Measurements from ENCODE around the gene MAP2K6.

The MAP2K6 gene

GRCh38 chr17:69528035-69528434 is 113.5 kb downstream of the MAP2K6 start:
- DNase-seq (ENCODE audit: low read depth in 2 of 2, low spot score in 1 of 2) = no peak

DNA sequence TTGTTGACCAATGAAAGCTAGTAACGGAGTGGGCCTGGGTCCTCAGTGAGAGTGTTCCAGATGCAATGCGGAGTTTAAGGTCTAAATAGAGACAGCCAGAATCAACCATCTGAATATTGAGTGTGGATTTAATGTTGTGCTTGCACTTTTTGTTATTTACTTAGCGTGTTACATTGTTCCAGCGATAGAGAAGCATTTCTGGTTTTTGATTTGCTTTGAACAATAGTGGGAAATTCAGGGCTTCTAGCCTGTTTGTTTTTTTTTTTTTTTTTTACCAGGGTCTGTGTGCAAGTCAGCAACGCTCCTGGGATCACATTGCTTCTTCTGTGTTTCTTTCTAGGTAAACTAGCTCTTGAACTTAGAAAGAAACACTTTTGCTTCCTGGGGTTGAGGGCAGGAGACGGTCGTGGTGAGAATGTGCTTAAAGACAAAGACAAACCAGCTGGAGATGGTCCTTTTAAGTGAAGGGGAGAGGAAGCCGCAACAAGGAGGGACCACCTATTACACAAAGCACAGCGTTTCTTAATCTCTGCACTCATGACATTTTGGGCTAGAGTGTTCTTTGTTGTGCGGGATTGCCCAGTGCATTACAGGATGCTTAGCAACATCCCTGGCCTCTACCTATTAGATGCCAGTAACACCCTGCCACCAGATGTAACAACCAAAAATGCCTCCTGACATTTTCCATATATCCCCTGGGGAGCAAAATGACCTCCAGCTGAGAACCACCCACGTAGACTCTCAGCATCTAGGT is 119.2 kb downstream of the MAP2K6 start:
- DNase-seq (ENCODE audit: low read depth in 2 of 2, low spot score in 1 of 2) = no peak

DNA sequence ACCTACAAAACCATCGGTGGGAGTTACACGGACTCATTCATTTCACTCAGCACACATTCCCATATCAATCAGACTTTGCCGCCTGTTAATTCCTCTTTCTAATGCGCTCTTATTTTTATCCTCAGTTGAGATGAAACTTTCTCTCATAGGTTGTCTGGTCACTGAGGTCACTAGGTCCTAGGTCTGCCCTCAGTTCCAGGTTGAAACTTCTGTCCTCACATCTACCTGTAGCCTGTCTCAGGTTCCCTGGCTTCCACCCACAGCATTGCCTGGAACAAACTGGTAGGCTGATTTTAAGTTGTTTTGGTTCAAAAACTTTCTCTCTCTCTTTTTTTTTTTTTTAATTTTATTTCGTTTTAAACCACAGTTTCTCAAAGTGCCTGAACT is 119.7 kb downstream of the MAP2K6 start:
- DNase-seq (ENCODE audit: low read depth in 2 of 2, low spot score in 1 of 2) = no peak

- DNase-seq (ENCODE audit: low read depth in 2 of 2, low spot score in 1 of 2) = no peak
Measured at GRCh38 chr17:69535016-69535570, 120.6 kb downstream of the MAP2K6 start.

DNA sequence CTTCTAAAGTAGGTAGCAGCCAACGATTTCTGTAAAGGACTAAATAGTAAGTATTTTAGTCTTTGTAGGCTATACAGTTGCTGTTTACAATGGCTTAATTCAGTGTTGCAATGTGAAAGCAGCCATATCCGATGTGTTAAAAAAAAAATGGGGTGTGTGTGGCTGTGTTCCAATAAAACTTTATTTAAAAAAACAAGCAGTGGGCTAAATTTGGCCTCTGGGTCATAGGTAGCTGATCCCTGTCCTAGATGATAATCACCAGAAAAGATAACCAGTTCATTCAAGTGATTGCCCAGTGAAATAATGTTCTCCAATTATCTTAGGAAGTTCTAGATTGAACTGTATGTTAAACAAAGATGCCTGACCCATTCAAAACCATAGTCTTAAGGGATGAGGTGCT is 124.3 kb downstream of the MAP2K6 start:
- no peak for DNase-seq (ENCODE audit: low read depth in 2 of 2, low spot score in 1 of 2)

GRCh38 chr17:69539274-69539673 is 124.8 kb downstream of the MAP2K6 start:
- no peak for DNase-seq (ENCODE audit: low read depth in 2 of 2, low spot score in 1 of 2)

DNA sequence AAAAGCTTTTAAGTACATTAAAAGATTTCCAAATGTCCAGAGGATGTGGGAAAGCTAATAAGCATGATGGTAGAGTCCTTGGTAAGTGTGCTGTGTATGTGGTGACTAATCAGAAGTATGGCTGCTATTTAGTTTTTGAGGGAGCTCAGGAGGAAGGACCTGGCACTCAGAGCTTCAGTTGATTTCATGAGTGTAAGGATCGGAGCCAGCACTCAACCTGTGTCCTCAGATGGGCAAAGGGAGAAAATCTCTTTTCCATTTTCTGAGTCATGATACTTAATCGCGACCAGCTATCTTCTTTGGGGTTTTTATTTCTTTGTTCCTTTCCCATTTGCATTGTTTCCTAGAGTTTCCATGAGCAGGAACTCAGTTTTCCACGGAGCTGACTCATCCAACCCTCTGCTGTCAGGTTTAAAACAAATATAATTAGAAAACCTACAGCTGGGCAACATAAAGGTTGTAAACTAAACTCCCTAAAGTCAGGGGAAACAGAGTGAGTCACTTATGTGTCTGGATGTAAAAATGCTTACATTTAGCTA is 125.4 kb downstream of the MAP2K6 start:
- no peak for DNase-seq (ENCODE audit: low read depth in 2 of 2, low spot score in 1 of 2)

GRCh38 chr17:69540356-69540755 is 125.9 kb downstream of the MAP2K6 start:
- no peak for DNase-seq (ENCODE audit: low read depth in 2 of 2, low spot score in 1 of 2)

DNA sequence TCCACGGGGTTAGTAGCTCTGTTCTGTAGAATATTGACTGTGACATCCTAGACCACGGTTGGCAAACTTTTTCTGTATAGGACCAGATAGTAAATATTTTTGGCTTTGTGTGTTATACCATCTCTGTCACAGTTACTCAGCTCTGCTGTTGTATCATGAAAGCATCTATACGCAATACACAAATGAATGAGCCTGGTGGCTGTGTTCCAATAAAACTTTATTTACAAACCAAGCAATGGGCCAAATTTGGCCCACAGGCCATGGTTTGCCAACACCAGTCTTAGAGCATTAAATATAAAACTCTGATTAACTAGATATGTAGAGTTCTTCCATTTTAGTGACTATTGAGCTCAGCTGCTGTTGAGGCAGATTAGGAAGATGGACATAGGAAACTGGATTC is 132.7 kb downstream of the MAP2K6 start:
- no peak for DNase-seq (ENCODE audit: low read depth in 2 of 2, low spot score in 1 of 2)

GRCh38 chr17:69547947-69548346 is 133.4 kb downstream of the MAP2K6 start:
- DNase-seq (ENCODE audit: low read depth in 2 of 2, low spot score in 1 of 2) = no peak

- no peak for DNase-seq (ENCODE audit: low read depth in 2 of 2, low spot score in 1 of 2)
Measured at GRCh38 chr17:69551212-69552010, 136.9 kb downstream of the MAP2K6 start.

DNA sequence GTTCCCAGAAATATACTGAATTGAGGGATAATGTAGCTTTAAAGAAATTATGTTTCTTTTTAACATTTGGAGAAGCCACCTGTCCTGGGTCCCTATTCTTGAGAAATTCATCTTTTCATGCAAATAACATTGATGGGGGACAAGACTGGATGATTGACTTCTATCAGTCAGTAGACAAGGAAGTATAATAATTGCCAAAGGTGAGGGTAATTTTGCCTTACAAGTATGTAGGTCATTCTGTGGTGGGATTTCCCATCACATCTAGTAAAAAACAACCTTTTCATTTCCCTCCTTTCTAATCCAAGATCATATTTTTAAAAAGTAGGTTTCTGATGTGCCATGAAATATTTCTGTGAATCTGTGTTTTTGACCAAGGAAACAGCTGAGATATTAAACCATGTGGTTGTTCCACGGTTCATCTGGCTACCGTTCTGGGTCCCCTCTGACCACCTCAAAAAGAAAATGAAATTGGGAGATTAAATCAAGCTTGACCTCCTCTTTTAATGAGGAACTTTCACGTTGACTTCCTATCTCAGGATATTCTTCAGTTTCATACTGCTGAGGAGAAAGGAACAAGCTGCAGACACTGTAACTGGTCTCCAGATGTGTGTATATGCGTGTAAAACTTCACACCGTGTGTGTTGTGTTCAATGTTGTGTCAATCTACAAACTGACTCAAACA is 138.6 kb downstream of the MAP2K6 start:
- DNase-seq (ENCODE audit: low read depth in 2 of 2, low spot score in 1 of 2) = no peak

DNA sequence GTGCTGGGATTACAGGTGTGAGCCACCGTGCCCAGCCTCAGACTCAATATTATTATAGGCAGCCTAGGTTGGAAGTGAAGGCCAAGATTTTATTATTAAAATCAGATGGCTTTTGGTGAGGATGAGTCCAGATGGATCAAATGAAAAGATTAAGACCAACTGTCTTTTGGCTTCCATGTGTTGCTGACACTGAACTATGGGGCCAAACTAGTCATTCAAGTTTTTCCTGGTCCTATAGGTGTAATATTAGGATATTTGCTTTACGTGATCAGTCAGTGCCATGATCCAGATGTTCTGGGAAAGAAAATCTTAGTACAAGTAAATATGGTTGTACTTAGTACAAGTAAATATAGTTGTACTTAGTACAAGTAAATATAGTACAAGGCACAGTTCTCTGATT is 140.6 kb downstream of the MAP2K6 start:
- DNase-seq (ENCODE audit: low read depth in 2 of 2, low spot score in 1 of 2) = no peak

DNA sequence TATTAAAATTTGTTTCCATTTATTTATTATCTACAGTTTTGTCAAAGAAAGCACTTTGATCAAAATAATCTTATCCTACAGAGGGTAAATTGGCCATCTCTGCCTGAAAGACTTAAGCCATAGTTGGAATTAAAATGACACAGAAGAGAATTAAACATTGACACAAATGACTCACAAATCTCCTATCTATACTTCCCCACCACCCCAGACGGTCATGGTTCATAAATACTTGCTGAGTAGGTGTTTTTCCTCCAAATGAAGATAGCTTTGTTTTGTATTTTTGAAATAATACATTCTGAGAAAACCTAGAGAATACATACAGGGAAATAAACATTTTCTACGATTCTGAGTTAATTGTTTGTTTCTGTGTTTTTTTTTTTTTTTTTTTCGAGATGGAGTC is 142.8 kb downstream of the MAP2K6 start:
- DNase-seq (ENCODE audit: low read depth in 2 of 2, low spot score in 1 of 2) = no peak

DNA sequence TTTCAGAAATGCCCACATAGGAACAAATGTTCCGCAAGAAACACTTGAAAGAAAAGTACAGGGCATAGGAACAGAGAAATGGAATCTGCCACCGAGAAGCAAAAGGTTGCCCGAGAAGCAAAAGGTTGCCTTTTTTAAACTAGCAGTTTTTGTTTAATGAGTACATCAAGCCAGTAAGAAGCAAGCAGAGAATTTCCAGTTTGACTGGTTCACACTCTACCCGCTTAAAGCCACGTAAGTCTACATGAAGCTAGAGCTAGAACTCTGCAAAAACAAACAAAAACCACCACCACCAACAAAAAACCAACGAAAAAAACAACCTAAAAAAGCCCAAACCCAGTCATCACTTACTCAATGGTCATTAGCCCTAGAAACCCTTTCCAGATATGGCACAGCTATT is 144.3 kb downstream of the MAP2K6 start:
- DNase-seq (ENCODE audit: low read depth in 2 of 2, low spot score in 1 of 2) = no peak

GRCh38 chr17:69560987-69561441 is 146.5 kb downstream of the MAP2K6 start:
- DNase-seq (ENCODE audit: low read depth in 2 of 2, low spot score in 1 of 2) = no peak

DNA sequence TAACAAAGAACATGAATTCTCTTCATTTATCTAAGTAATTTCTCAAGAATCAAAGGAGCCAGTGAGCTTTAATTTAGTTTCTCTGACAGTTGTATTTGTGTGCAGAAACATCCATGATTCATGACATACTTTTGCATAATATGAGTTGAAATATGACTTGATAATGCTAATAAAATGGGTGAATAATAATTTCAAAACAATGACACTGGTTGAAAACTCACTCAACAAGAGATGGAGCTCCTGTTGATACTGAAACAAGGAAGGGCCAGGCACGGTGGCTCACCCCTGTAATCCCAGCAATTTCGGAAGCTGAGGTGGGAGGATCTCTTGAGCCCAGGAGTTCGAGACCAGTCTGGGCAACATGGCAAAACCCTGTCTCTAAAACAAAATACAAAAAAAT is 147.0 kb downstream of the MAP2K6 start:
- DNase-seq (ENCODE audit: low read depth in 2 of 2, low spot score in 1 of 2) = no peak

GRCh38 chr17:69565447-69565846 is 150.9 kb downstream of the MAP2K6 start:
- DNase-seq (ENCODE audit: low read depth in 2 of 2, low spot score in 1 of 2) = no peak

- no peak for DNase-seq (ENCODE audit: low read depth in 2 of 2, low spot score in 1 of 2)
Measured at GRCh38 chr17:69567130-69567529, 152.6 kb downstream of the MAP2K6 start.

- DNase-seq (ENCODE audit: low read depth in 2 of 2, low spot score in 1 of 2) = no peak
Measured at GRCh38 chr17:69572747-69573146, 158.2 kb downstream of the MAP2K6 start.

GRCh38 chr17:69573396-69573795 is 158.9 kb downstream of the MAP2K6 start:
- no peak for DNase-seq (ENCODE audit: low read depth in 2 of 2, low spot score in 1 of 2)
